PC-9 (cell line): Measurements from ENCODE around the gene TUBA4A. TPM values are rescaled to one million over a fixed set of nuclear protein-coding genes. Genes with fewer than 3 reads are reported as not detected.
"Not testable (repeated sequence)": the region's sequence is repeated elsewhere in the genome, so short reads cannot be mapped to it uniquely, and the experiment has no call there.

Experiments used
- BruUV-seq: library from RNA; stranded (reverse); fragments of 400-500 nt; replicated peaks from 2 replicates; lab custom pipeline; 2021; lab: Mats Ljungman, UMichigan
- CTCF ChIA-PET: fragments of 300-600 bp; sonication (Branson Sonifier 250); formaldehyde crosslinking; loops from one replicate; lab custom pipeline; 2022; ENCODE audit warnings: antibody characterized with exemption; lab: Charles Lee
- POLR2A ChIA-PET: fragments of 300-600 bp; sonication (Branson Sonifier 250); formaldehyde crosslinking; loops from one replicate; lab custom pipeline; 2022; ENCODE audit warnings: antibody characterized with exemption; ENCODE audit not compliant: unreplicated experiment; lab: Charles Lee
- DNase-seq, 2 experiments: peaks; one replicate each; pipeline versions ENCODE4 v3.0.0 to v3.0.0-alpha.2; 2015 to 2022; ENCODE audit warnings: mixed read lengths in 1 of 2
- H2AFZ ChIP-seq: fragments of 200-600 bp; sonication (generic); 2 replicates; pipeline ENCODE4 v1.8.1; 2017; ENCODE audit warnings: antibody characterized with exemption
- H3F3A ChIP-seq: fragments of 200-600 bp; sonication (generic); 2 replicates; pipeline ENCODE4 v1.8.1; 2017; ENCODE audit warnings: antibody characterized with exemption, mild to moderate bottlenecking, low read depth; ENCODE audit not compliant: insufficient read depth
- H3K27ac ChIP-seq: fragments of 200-600 bp; sonication (generic); 2 replicates; pipeline ENCODE4 v1.6.1; 2016; ENCODE audit warnings: mixed run types
- H3K27me3 ChIP-seq: fragments of 200-600 bp; sonication (generic); 2 replicates; pipeline ENCODE4 v1.6.1; 2016; ENCODE audit warnings: low read depth, mixed run types; ENCODE audit not compliant: insufficient read depth
- H3K36me3 ChIP-seq: fragments of 200-600 bp; sonication (generic); 2 replicates; pipeline ENCODE4 v1.6.1; 2016; ENCODE audit warnings: low read depth, mixed run types
- H3K4me1 ChIP-seq: fragments of 200-600 bp; sonication (generic); replicated peaks from 2 replicates; pipeline ENCODE4 v1.6.1; 2016; ENCODE audit warnings: mixed run types; ENCODE audit not compliant: insufficient read depth
- H3K4me2 ChIP-seq: fragments of 200-600 bp; sonication (generic); 2 replicates; pipeline ENCODE4 v1.6.1; 2017; ENCODE audit warnings: mixed run types
- H3K4me3 ChIP-seq: fragments of 200-600 bp; sonication (generic); 2 replicates; pipeline ENCODE4 v1.6.1; 2016; ENCODE audit warnings: mixed run types
- H3K79me2 ChIP-seq: fragments of 200-600 bp; sonication (generic); 2 replicates; pipeline ENCODE4 v1.6.1; 2017; ENCODE audit warnings: low read depth, mixed run types
- H3K9me2 ChIP-seq: fragments of 200-600 bp; sonication (generic); 2 replicates; pipeline ENCODE4 v1.8.1; 2017; ENCODE audit warnings: mild to moderate bottlenecking; ENCODE audit not compliant: insufficient read depth
- H3K9me3 ChIP-seq: fragments of 200-600 bp; sonication (generic); 2 replicates; pipeline ENCODE4 v1.8.1; 2016; ENCODE audit warnings: low read depth; ENCODE audit not compliant: insufficient read depth
- H4K20me1 ChIP-seq: fragments of 200-600 bp; sonication (generic); 2 replicates; pipeline ENCODE4 v1.8.1; 2017; ENCODE audit not compliant: insufficient read depth
- EZH2 ChIP-seq: fragments of 200-600 bp; sonication (generic); IDR thresholded peaks from 2 replicates; pipeline ENCODE4 v1.8.0; 2017; ENCODE audit warnings: antibody characterized with exemption, low read depth
- intact Hi-C: fragments of 100-400 bp; cut with micrococcal nuclease; formaldehyde crosslinking; loops from one replicate; pipeline ENCODE4 v1.10.0; 2022; ENCODE audit not compliant: unreplicated experiment
- total RNA-seq: library from RNA; stranded (reverse); gene quantifications from 2 replicates; pipeline ENCODE4 v1.2.3, GENCODE V29; 2021
- TF ChIP-seq, protein P1 (sequence below): fragments of 200-600 bp; sonication (generic); conservative IDR thresholded peaks from 2 replicates; pipeline ENCODE4 v1.6.1; 2017; ENCODE audit warnings: mixed run types, antibody characterized with exemption, mild to moderate bottlenecking, moderate library complexity

Gene TUBA4A
- total RNA-seq, 1 experiment from 2014 or later: 157 TPM

DNA sequence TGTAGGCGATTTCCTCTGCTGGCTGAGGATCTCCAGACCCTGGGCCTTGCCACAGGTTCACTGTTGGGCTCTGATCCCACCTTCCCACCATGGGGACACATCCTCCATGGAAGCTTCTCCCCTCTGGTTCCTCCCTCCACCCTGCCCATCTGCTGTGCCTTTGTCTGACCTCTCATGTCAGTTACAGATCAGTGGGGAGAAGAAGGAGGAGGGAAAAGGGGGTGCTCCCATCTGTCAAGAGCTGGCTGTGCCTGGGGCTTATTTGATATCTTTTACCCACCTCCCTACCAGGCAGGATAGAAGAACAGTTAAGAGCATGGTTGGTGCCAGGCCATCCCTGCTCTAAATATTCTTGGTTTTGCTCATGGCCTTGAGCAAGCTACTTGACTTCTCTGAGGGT, 13.2 kb upstream of the TUBA4A start:
- no TSS peak for BruUV-seq
- no peak overlapping the region for H2AFZ ChIP-seq
- no peaks in the 10 kb centered on the region for H3F3A ChIP-seq
- H3K27ac ChIP-seq: no peak overlapping the region
- no peaks in the 10 kb centered on the region for H3K27me3 ChIP-seq
- H3K79me2 ChIP-seq: no peaks in the 10 kb centered on the region
- H3K9me2 ChIP-seq: no peaks in the 10 kb centered on the region
- ChIA-PET CTCF (no interaction called here), POLR2A (no interaction called here)
- H3K9me3 ChIP-seq: no peaks in the 10 kb centered on the region
- intact Hi-C loops: no loop called here
- H3K36me3 ChIP-seq: no peaks in the 10 kb centered on the region
- H3K4me1 ChIP-seq: no peaks in the 10 kb centered on the region
- DNase-seq: no peak
- H4K20me1 ChIP-seq: no peaks in the 10 kb centered on the region
- no peak for TF ChIP-seq EZH2
- TF ChIP-seq, protein P1, sequence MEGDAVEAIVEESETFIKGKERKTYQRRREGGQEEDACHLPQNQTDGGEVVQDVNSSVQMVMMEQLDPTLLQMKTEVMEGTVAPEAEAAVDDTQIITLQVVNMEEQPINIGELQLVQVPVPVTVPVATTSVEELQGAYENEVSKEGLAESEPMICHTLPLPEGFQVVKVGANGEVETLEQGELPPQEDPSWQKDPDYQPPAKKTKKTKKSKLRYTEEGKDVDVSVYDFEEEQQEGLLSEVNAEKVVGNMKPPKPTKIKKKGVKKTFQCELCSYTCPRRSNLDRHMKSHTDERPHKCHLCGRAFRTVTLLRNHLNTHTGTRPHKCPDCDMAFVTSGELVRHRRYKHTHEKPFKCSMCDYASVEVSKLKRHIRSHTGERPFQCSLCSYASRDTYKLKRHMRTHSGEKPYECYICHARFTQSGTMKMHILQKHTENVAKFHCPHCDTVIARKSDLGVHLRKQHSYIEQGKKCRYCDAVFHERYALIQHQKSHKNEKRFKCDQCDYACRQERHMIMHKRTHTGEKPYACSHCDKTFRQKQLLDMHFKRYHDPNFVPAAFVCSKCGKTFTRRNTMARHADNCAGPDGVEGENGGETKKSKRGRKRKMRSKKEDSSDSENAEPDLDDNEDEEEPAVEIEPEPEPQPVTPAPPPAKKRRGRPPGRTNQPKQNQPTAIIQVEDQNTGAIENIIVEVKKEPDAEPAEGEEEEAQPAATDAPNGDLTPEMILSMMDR: no peak
- no peak overlapping the region for H3K4me2 ChIP-seq
- no peak overlapping the region for H3K4me3 ChIP-seq

DNA sequence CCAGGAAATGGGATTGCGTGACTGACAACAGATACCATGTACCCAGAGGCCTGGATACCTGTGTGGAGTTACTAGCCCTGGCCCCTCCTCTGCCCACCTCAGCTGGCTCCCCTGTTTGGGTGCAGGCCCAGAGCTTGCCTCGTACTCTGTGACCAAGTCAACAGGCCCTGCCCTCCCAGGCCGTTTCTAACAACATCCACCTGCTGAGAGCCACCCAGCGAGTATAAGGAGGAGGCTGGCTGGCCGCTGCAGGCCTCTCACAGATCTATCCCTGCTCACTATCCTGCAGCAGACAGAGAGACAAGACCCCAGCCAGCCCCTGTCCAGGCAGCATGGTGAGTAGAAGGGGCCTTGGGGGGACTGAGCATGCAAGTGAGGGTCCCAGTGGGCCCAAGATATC, 12.5 kb upstream of the TUBA4A start:
- H3K4me2 ChIP-seq: no peak overlapping the region
- TF ChIP-seq, protein P1: no peak
- no peak for TF ChIP-seq EZH2
- H2AFZ ChIP-seq: no peak overlapping the region
- H3K79me2 ChIP-seq: no peaks in the 10 kb centered on the region
- intact Hi-C loops: no loop called here
- H3K9me2 ChIP-seq: no peaks in the 10 kb centered on the region
- no TSS peak for BruUV-seq
- DNase-seq: no peak
- no peaks in the 10 kb centered on the region for H3K4me1 ChIP-seq
- H4K20me1 ChIP-seq: no peaks in the 10 kb centered on the region
- no peak overlapping the region for H3K27ac ChIP-seq
- H3K36me3 ChIP-seq: no peaks in the 10 kb centered on the region
- no peak overlapping the region for H3K4me3 ChIP-seq
- no peaks in the 10 kb centered on the region for H3K9me3 ChIP-seq
- ChIA-PET POLR2A (no interaction called here), CTCF (no interaction called here)
- no peaks in the 10 kb centered on the region for H3F3A ChIP-seq
- no peaks in the 10 kb centered on the region for H3K27me3 ChIP-seq

DNA sequence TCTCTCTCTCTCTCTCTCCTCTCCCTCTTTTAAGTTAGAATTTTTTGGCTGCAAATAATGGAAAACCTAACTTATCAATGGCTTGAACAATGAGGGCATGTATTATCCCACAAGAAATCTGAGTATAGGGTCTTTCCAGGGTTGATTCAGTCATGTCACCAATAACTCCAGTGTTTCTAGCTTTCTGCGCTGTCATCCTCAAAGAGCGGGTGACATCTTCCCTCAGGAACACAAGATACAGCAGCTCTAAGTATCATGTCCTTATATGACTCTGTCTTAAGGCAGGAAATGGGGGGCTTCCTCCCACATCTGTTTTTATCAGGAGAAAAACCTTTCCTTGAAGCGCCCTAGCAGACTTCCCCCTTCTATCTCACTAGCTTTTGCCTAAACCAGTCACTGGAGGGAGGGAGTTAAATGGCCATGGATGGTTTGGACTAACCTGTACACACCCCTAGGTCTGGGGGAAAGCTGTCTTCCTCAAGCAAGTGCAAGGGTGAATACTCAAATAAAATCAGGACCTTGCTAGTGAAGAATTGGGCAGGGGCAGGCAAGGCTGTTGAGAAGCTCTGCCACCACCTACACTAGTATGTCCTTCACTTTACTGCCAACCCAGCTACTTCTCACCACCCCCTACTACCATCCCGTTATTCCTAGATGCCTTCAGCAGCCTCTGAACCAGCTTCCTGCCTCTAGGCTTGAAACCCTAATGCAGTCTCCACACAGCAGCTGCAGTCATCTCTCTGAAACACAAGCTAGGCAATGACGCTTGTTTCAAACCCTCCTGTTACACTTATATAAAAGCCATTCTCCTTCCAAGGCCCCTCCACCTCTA, 7.5 kb upstream of the TUBA4A start:
- no peaks in the 10 kb centered on the region for H3F3A ChIP-seq
- CTCF ChIA-PET: no interaction called here
- no peaks in the 10 kb centered on the region for H3K27me3 ChIP-seq

DNA sequence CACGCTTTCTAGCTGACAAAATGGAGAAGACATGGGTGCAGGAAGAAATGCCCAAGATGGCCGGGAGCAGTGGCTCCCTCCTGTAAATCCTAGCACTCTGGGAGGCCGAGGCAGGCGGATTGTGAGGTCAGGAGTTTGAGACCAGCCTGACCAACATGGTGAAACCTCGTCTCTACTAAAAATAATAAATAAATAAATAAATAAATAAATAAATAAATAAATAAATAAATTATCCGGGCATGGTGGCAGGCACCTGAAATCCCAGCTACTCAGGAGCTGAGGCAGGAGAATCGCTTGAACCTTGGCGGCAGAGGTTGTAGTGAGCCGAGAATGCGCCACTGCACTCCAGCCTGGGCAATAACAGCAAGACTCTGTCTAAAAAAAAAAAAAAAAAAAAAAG, 5.2 kb upstream of the TUBA4A start:
- H3F3A ChIP-seq, H3K4me3 ChIP-seq, H3K4me2 ChIP-seq, H3K9me3 ChIP-seq, H3K79me2 ChIP-seq, H3K9me2 ChIP-seq, H4K20me1 ChIP-seq, BruUV-seq, intact Hi-C loops, H3K36me3 ChIP-seq, DNase-seq, H3K27me3 ChIP-seq, POLR2A ChIA-PET, H2AFZ ChIP-seq, H3K27ac ChIP-seq, CTCF ChIA-PET: not testable (repeated sequence)
- peaks cover 11% of the 10 kb centered on the region for H3K4me1 ChIP-seq

More for the DNA sequence above, 7.5 kb upstream of the TUBA4A start:
- Histone ChIP-seq H2AFZ (no peak overlapping the region), H4K20me1 (no peaks in the 10 kb centered on the region), H3K9me2 (no peaks in the 10 kb centered on the region), H3K79me2 (no peaks in the 10 kb centered on the region), H3K4me1 (no peaks in the 10 kb centered on the region), H3K36me3 (no peaks in the 10 kb centered on the region), H3K4me3 (no peak overlapping the region), H3K4me2 (no peak overlapping the region), H3K9me3 (no peaks in the 10 kb centered on the region), H3K27ac (no peak overlapping the region)
- DNase-seq: no peak
- TF ChIP-seq EZH2: no peak
- TF ChIP-seq, protein P1: no peak
- intact Hi-C loops: no loop called here
- POLR2A ChIA-PET: no interaction called here
- no TSS peak for BruUV-seq
